Small intestine (tissue), 7 donors: ENCODE data around the gene CPB2. TPM values are rescaled to one million over a fixed set of nuclear protein-coding genes. Genes with fewer than 3 reads are reported as not detected.

Source experiments
- DNase-seq, 2 donors: peaks; one replicate each; pipeline versions ENCODE4 v3.0.0 to v3.0.0-alpha.2; 2013
- FAIRE-seq: peaks from 2 replicates; lab custom pipeline; 2012; peaks lifted over from hg19 to GRCh38; lab: Jason Lieb, UNC
- H3K27ac ChIP-seq, 3 donors: one replicate each; pipeline ENCODE4 v1.5.1; 2013; ENCODE audit warnings: low read length in 2 of 3, mild to moderate bottlenecking in 2 of 3, control low read depth in 1 of 3, inconsistent platforms in 1 of 3, low read depth in 1 of 3, moderate library complexity in 1 of 3
- H3K27me3 ChIP-seq, 3 donors: one replicate each; pipeline ENCODE4 v1.6.1; 2013; ENCODE audit warnings: low read length in 3 of 3, inconsistent platforms in 1 of 3; ENCODE audit not compliant: control insufficient read depth in 3 of 3, insufficient read depth in 3 of 3
- H3K36me3 ChIP-seq, 3 donors: one replicate each; pipeline ENCODE4 v1.6.1; 2013; ENCODE audit warnings: low read length in 3 of 3, inconsistent platforms in 1 of 3, low read depth in 1 of 3, mild to moderate bottlenecking in 1 of 3, moderate library complexity in 1 of 3; ENCODE audit not compliant: control insufficient read depth in 3 of 3, insufficient read depth in 2 of 3
- H3K4me1 ChIP-seq, 3 donors: one replicate each; pipeline ENCODE4 v1.6.1; 2013; ENCODE audit warnings: low read length in 2 of 3, inconsistent platforms in 1 of 3, low read depth in 1 of 3, mild to moderate bottlenecking in 1 of 3, moderate library complexity in 1 of 3; ENCODE audit not compliant: control insufficient read depth in 3 of 3, insufficient read depth in 2 of 3
- H3K4me3 ChIP-seq, 3 donors: one replicate each; pipeline ENCODE4 v1.5.1; 2013; ENCODE audit warnings: low read length in 3 of 3, control low read depth in 1 of 3, inconsistent platforms in 1 of 3, low read depth in 1 of 3, mild to moderate bottlenecking in 1 of 3, moderate library complexity in 1 of 3
- H3K9me3 ChIP-seq, 2 donors: one replicate each; pipeline ENCODE4 v1.6.1; 2013; ENCODE audit warnings: low read depth in 1 of 2, low read length in 1 of 2; ENCODE audit not compliant: control insufficient read depth in 2 of 2, insufficient read depth in 1 of 2
- WGBS, 3 donors: extraction: QIAGEN DNeasy Blood & Tissue Kit; methylation state at CpG; one replicate each; pipeline ENCODE4 v1.1.7; 2013; 5-methylcytosine and 5-hydroxymethylcytosine counted together
- polyA plus RNA-seq, 4 donors: library from polyadenylated mRNA; stranded (reverse) in 3 of 4; unstranded in 1 of 4; fragments of 200-250 nt in 3 of 4; fragments of 120-200 nt in 1 of 4; gene quantifications; one replicate each; pipeline versions ENCODE4 v1.2.1 to v1.2.3, GENCODE V29; 2013
- donor health status: healthy with polysubstance abuse.
- donor health status: control.
- donor health status: control.
- donor health status: Bipolar disorder and iron deficiency.
- donor health status: healthy.

Gene CPB2
- polyA plus RNA-seq, 4 donors, result 0.06 TPM; not detected in 3

DNA sequence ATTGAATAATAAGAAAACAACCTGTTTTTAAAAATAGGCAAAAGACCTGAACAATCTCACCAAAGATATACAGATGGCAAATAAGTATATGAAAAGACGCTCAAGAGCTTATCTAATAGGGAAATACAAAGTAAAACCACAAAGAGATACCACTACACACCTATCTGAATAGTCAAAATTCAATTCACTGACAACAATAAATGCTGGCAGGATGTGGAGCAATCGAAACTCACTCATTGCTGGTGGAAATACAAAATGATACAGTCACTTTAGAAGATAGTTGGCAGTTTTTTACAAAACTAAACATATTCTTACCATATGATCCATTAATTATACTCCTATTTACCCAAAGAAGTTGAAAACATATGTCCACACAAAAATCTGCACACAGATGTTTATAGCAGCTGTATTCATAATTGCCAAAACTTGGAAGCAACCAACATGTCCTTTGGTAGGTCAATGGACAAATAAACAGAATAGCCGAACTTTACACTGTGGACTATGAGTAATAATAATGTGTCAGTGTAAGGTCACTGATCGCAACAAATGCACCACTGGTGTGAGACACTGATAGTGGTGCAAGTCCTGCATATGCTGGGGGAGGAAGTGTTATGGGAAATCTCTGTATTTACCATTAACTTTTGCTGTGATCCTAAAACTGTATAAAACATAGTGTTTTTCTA lies 73.1 kb downstream of the CPB2 start:
- peaks cover 0 to 2% (median 0%) of the 10 kb centered on the region in 3 donors for H3K36me3 ChIP-seq
- FAIRE-seq, result no peak
- H3K4me1 ChIP-seq, result no peaks in the 10 kb centered on the region
- H3K4me3 ChIP-seq, result no peak overlapping the region
- H3K9me3 ChIP-seq, result no peaks in the 10 kb centered on the region
- WGBS, 3 donors, result 70 to 83% (median 77%) methylated on average over 4 of the region's 4 CpGs
- DNase-seq, result peak in 1 of 2 donors; percentile 57
- H3K27me3 ChIP-seq, result no peaks in the 10 kb centered on the region
- H3K27ac ChIP-seq, result no peak overlapping the region

DNA sequence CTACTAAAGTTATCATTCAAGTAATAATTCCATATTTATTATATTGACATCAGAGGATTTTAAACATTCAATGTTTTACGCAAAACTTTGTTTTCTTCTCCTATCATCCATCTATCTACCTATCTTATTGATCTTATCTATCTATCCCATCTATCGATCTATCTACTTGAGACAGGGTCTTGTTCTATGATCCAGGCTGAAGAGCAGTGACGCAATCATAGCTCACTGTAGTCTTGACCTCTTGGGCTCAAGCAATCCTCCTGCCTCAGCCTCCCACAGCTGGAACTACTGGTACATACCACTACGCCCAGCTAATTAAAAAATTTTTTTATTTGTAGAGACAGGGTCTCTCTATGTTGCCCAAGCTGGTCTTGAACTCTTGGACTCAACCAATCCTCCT lies 79.7 kb downstream of the CPB2 start:
- H3K4me3 ChIP-seq, result no peak overlapping the region
- H3K9me3 ChIP-seq, result no peaks in the 10 kb centered on the region
- 96 to 98% (median 97%) methylated on average over 4 of the region's 4 CpGs for WGBS, 3 donors
- FAIRE-seq (no peak), DNase-seq (no peak)
- no peaks in the 10 kb centered on the region for H3K27me3 ChIP-seq
- peaks cover 0 to 3% (median under 1%) of the 10 kb centered on the region in 3 donors for H3K36me3 ChIP-seq
- no peak overlapping the region for H3K27ac ChIP-seq
- H3K4me1 ChIP-seq, result no peaks in the 10 kb centered on the region

DNA sequence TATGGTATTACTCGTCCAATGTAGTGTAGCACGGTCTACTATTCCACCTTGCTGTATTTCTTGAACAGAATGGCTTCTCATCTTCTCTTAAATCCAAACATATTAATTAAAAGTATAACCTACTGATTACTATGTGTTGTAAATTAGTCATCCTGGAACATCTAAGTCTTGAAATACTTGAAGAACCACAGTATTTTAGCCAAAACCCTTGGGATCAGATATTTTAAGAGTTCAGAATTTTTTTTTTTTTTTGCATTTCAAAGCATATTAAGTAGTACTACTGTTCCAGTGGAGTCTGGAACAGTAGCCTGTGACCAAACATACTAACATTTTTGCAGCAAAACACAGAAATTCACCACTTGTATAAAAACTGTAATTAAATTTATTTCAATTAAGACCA lies 82.4 kb downstream of the CPB2 start:
- no peak overlapping the region for H3K27ac ChIP-seq
- H3K4me3 ChIP-seq, result no peak overlapping the region
- no peaks in the 10 kb centered on the region for H3K27me3 ChIP-seq
- no peak for DNase-seq
- H3K4me1 ChIP-seq, result no peaks in the 10 kb centered on the region
- peaks cover 2 to 7% (median 5%) of the 10 kb centered on the region in 3 donors for H3K36me3 ChIP-seq
- WGBS, 3 donors, result 94 to 98% (median 97%) methylated on average over 2 of the region's 2 CpGs
- no peak for FAIRE-seq
- no peaks in the 10 kb centered on the region for H3K9me3 ChIP-seq

DNA sequence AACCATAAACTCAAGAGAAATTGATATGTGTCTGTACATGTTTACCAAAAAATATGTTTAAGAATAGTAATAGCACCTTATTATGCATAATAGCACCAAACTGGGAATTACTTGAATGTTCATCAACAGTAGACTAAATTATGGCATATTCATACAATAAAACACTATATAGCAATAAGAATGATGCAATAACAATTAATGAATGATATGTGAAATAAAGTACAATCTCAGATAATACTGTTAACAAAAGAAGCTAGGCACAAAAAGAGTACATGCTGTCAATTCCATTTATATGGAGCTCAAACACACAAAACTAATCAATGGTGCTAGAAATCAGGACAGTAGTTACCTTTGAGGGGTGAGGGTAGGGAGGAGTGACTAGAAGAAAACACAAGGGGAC lies 88.6 kb downstream of the CPB2 start:
- no peak overlapping the region for H3K4me3 ChIP-seq
- no peaks in the 10 kb centered on the region for H3K4me1 ChIP-seq
- peaks cover 2 to 9% (median 6%) of the 10 kb centered on the region in 3 donors for H3K36me3 ChIP-seq
- no peaks in the 10 kb centered on the region for H3K9me3 ChIP-seq
- no peak for FAIRE-seq
- no peak for DNase-seq
- H3K27ac ChIP-seq, result no peak overlapping the region
- no peaks in the 10 kb centered on the region for H3K27me3 ChIP-seq

DNA sequence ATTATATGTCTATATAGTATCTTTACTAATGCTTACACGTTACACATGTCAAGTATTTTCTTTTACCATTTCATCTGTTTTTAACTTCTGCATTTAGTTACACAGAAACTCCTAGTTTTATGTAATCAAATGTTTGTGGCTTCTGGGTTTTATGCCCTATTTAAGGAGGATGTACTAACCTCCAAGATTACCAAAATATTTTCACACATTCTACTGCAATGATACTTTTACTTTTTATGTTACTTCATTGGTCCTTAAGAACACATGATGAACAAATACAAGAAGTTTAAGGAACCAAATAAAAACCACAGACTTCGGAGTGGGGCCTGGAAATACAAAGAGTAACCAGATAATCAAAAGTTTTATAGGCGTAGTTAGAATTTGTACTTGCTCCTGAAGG lies 89.5 kb downstream of the CPB2 start:
- DNase-seq (no peak), FAIRE-seq (peak; percentile 26)
- peaks cover 3 to 10% (median 8%) of the 10 kb centered on the region in 3 donors for H3K36me3 ChIP-seq
- H3K9me3 ChIP-seq, result no peaks in the 10 kb centered on the region
- no peaks in the 10 kb centered on the region for H3K27me3 ChIP-seq
- H3K4me3 ChIP-seq, result no peak overlapping the region
- no peak overlapping the region for H3K27ac ChIP-seq
- no peaks in the 10 kb centered on the region for H3K4me1 ChIP-seq
- 86 to 91% (median 88%) methylated on average over 3 of the region's 3 CpGs for WGBS, 3 donors

DNA sequence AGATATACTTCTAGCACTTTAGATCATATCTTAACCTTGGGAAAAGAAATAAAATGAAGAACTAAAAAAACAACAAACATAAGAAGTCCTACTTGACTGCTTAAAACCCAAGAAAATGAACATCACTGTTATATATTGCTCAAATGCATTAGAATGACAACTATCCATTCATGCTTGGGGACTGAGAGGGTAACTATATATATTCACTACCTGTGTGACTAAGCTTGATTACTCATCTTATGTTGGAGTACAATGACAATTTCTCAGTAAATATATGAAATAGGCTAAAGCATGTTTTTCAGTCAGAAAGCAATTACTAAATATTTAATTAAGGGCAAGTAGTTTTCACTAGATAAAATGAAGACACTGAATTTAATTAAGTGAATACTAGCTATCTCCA lies 92.4 kb downstream of the CPB2 start:
- no peak for FAIRE-seq
- Histone ChIP-seq H3K4me3 (no peak overlapping the region), H3K36me3 (peaks cover 4 to 7% (median 6%) of the 10 kb centered on the region in 3 donors)

DNA sequence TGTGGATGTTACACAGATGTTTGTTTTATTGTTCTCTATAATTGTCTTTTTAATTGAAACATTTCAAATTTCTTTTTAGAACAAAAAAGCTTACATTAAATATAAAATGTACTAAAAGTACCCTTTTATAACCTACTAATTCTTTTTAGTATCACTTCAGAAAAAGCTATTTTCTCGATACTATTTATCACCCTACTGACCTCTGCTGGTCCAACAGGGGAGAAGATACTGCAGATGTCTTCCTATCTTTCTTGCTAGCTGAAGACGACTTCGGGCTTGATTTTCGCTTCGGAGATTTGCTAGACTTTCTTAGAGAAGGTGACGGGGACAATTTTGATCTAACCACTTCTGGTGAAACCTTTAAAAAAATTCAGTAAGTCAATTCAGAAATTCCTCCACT lies 94.7 kb downstream of the CPB2 start:
- FAIRE-seq, result no peak
- Histone ChIP-seq H3K27ac (no peak overlapping the region), H3K36me3 (peaks cover 4 to 15% (median 5%) of the 10 kb centered on the region in 3 donors), H3K27me3 (no peaks in the 10 kb centered on the region), H3K9me3 (no peaks in the 10 kb centered on the region), H3K4me3 (no peak overlapping the region), H3K4me1 (no peaks in the 10 kb centered on the region)
- WGBS, 3 donors, result 89 to 97% (median 96%) methylated on average over 6 of the region's 6 CpGs
- DNase-seq, result no peak

More for the DNA sequence above, 92.4 kb downstream of the CPB2 start:
- Histone ChIP-seq H3K9me3 (no peaks in the 10 kb centered on the region), H3K4me1 (no peaks in the 10 kb centered on the region), H3K27me3 (no peaks in the 10 kb centered on the region), H3K27ac (no peak overlapping the region)
- no peak for DNase-seq

DNA sequence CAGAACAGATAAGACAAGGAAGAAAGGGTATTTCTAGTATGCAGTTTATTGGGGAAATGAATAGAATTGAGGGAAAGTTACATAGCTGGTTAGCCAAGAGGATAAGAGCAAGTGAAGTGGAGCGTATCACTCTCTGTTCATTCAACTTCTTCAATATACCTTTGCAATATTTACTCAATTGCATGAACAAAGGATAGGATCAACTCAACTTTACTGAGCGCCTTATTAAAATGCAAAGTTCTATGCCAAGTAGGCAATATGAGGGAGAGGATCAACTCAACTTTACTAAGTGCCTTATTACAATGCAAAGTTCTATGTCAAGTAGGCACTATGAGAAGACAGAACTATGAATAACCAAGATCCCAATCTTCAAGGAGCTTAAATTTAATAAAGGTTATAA lies 96.2 kb downstream of the CPB2 start:
- H3K36me3 ChIP-seq, result peaks cover 4 to 18% (median 5%) of the 10 kb centered on the region in 3 donors
- H3K27ac ChIP-seq, result no peak overlapping the region
- no peak overlapping the region for H3K4me3 ChIP-seq
- FAIRE-seq (no peak), DNase-seq (no peak)
- no peaks in the 10 kb centered on the region for H3K4me1 ChIP-seq
- H3K27me3 ChIP-seq, result no peaks in the 10 kb centered on the region
- WGBS, 3 donors, result 96 to 98% (median 97%) methylated on average over 2 of the region's 2 CpGs
- H3K9me3 ChIP-seq, result no peaks in the 10 kb centered on the region
